Rectal smooth muscle tissue (tissue), 1 donor: ENCODE results near the gene YARS2.
A peak's percentile ranks its signal among the peaks of the same experiment; 100 is the strongest.

Source experiments
- H3K27ac ChIP-seq: one replicate; pipeline ENCODE4 v1.7.0; 2013; ENCODE audit warnings: low read depth, low read length, inconsistent platforms
- H3K27me3 ChIP-seq: one replicate; pipeline ENCODE4 v1.7.0; 2013; ENCODE audit warnings: low read length; ENCODE audit not compliant: control insufficient read depth, insufficient read depth
- H3K36me3 ChIP-seq: one replicate; pipeline ENCODE4 v1.7.0; 2013; ENCODE audit warnings: low read length; ENCODE audit not compliant: control insufficient read depth, insufficient read depth
- H3K4me1 ChIP-seq: one replicate; pipeline ENCODE4 v1.7.0; 2013; ENCODE audit warnings: low read length; ENCODE audit not compliant: control insufficient read depth, insufficient read depth
- H3K4me3 ChIP-seq: one replicate; pipeline ENCODE4 v1.7.0; 2013; ENCODE audit warnings: low read length
- H3K9ac ChIP-seq: one replicate; pipeline ENCODE4 v1.7.0; 2013; ENCODE audit warnings: low read length

Gene YARS2

GRCh38 chr12:32776258-32776657 is 20.6 kb upstream of the YARS2 start:
- Histone ChIP-seq H3K36me3 (no peaks in the 10 kb centered on the region), H3K27ac (no peak overlapping the region), H3K4me3 (no peak overlapping the region), H3K9ac (no peak overlapping the region), H3K27me3 (no peaks in the 10 kb centered on the region), H3K4me1 (no peaks in the 10 kb centered on the region)

GRCh38 chr12:32773691-32774090 is 18.0 kb upstream of the YARS2 start:
- H3K9ac ChIP-seq, result no peak overlapping the region
- H3K36me3 ChIP-seq, result no peaks in the 10 kb centered on the region
- no peak overlapping the region for H3K27ac ChIP-seq
- H3K4me1 ChIP-seq, result no peaks in the 10 kb centered on the region
- no peaks in the 10 kb centered on the region for H3K27me3 ChIP-seq
- no peak overlapping the region for H3K4me3 ChIP-seq

GRCh38 chr12:32770141-32770540 is 14.4 kb upstream of the YARS2 start:
- H3K36me3 ChIP-seq, result no peaks in the 10 kb centered on the region
- H3K4me3 ChIP-seq, result no peak overlapping the region
- no peaks in the 10 kb centered on the region for H3K4me1 ChIP-seq
- no peaks in the 10 kb centered on the region for H3K27me3 ChIP-seq
- no peak overlapping the region for H3K9ac ChIP-seq
- no peak overlapping the region for H3K27ac ChIP-seq

DNA sequence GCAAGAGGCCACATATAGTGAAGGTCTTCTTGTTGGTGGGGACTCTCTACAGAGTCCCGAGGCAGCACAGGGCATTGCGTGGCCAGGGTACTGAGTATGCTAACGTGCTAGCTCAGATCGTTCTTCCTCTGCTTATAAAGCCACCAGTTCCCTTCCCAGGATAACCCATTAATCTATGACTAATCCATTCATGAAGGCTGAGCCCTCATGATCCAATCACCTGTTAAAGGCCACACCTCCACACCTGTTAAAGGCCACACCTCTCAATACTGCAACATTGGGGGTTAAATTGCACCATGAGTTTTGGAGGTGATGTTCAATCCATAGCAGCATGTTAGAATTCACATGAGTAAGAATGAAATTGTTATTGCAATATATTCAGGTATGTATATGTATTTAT is 12.8 kb upstream of the YARS2 start:
- Histone ChIP-seq H3K9ac (no peak overlapping the region), H3K4me3 (no peak overlapping the region), H3K4me1 (no peaks in the 10 kb centered on the region), H3K36me3 (no peaks in the 10 kb centered on the region), H3K27ac (no peak overlapping the region), H3K27me3 (no peaks in the 10 kb centered on the region)

GRCh38 chr12:32765906-32766305 is 10.2 kb upstream of the YARS2 start:
- Histone ChIP-seq H3K36me3 (no peaks in the 10 kb centered on the region), H3K27ac (no peak overlapping the region), H3K4me1 (no peaks in the 10 kb centered on the region), H3K4me3 (no peak overlapping the region), H3K9ac (no peak overlapping the region), H3K27me3 (no peaks in the 10 kb centered on the region)

- no peak overlapping the region for H3K27ac ChIP-seq
- H3K4me3 ChIP-seq, result no peak overlapping the region
Measured at GRCh38 chr12:32761716-32762115, 6.0 kb upstream of the YARS2 start.

DNA sequence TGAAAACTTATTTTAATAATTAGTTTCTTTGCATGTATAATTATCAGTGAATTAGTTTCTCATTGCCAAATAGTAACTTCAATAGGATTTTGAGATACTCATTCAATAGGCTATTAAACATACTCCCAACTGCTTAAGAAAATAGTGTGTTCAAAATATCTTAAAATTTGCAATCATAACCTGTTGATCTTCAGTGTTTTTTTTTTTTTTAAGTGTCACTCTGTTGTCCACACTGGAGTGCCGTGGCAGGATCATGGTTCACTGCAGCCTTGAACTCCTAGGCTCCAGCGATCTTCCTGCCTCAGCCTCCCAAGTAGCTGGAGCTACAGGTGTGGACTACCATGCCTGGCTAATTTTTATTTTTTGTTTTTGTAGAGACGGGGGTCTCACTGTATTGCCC is 1.5 kb upstream of the YARS2 start:
- H3K9ac ChIP-seq, result no peak overlapping the region
- H3K27ac ChIP-seq, result no peak overlapping the region
- no peak overlapping the region for H3K4me3 ChIP-seq
- no peaks in the 10 kb centered on the region for H3K27me3 ChIP-seq
- no peaks in the 10 kb centered on the region for H3K4me1 ChIP-seq
- no peaks in the 10 kb centered on the region for H3K36me3 ChIP-seq

More at GRCh38 chr12:32761716-32762115, 6.0 kb upstream of the YARS2 start:
- Histone ChIP-seq H3K36me3 (no peaks in the 10 kb centered on the region), H3K27me3 (no peaks in the 10 kb centered on the region), H3K9ac (no peak overlapping the region), H3K4me1 (no peaks in the 10 kb centered on the region)

DNA sequence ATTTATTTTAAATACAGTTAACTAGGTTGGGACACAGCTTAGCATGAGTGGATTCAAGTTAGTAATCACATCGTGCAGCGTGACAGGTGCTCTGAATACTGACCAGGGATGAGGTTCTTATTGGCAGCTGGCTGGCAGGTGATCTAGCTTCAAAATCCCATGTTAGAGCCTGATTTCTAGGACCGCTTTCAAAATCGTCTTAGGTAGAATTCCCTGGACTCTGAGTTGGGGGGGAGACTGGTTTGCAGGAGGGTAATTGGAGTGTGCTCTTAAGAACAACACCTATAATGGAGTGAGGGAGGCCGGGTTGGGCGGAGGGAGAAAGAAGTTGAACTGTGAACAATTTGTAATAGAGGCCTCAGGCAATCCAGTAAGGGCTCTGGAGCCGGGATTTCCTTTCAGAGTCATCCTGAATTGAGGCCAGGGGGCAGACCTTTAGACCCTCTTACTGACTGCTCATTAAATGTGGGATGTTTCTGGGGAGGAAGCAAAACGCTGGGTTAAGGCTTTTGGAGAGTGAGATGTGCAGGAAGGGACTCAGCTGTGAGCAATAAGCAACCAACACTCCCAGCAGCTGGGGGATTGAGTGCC is 874 bp upstream of the YARS2 start:
- Histone ChIP-seq H3K4me3 (peak overlapping the region; percentile 85), H3K27ac (no peak overlapping the region)

GRCh38 chr12:32755051-32755653 is 545 bp downstream of the YARS2 start:
- Histone ChIP-seq H3K27ac (peak overlapping the region; percentile 87), H3K4me1 (no peaks in the 10 kb centered on the region), H3K27me3 (no peaks in the 10 kb centered on the region), H3K9ac (peak overlapping the region; percentile 59), H3K4me3 (peak overlapping the region; percentile 85), H3K36me3 (peaks cover 8% of the 10 kb centered on the region)

More for the DNA sequence above, 874 bp upstream of the YARS2 start:
- Histone ChIP-seq H3K9ac (no peak overlapping the region), H3K4me1 (no peaks in the 10 kb centered on the region), H3K36me3 (peaks cover 4% of the 10 kb centered on the region), H3K27me3 (no peaks in the 10 kb centered on the region)

DNA sequence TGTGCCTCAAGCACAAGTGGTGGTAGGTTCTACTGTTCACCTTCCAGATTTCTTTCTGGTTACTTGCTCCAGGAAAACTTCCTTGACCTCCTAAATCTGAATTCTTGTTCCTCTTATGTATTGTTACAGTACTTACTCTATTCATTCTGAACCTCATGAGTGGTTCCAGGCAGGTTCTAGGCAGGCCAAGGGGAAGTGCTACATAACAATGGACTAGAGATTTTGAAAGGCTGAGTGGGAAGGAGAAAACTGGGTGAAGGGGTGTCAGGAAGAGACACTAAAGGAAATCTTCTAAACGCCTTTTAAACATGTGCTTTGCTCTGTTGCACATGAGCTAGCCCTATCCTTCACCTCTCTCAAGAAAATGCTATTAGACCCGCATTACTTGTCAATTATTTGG is 1.6 kb downstream of the YARS2 start:
- H3K27me3 ChIP-seq, result no peaks in the 10 kb centered on the region
- H3K27ac ChIP-seq, result no peak overlapping the region
- H3K9ac ChIP-seq, result no peak overlapping the region
- no peaks in the 10 kb centered on the region for H3K4me1 ChIP-seq
- H3K4me3 ChIP-seq, result peak overlapping the region; percentile 85
- peaks cover 13% of the 10 kb centered on the region for H3K36me3 ChIP-seq

- Histone ChIP-seq H3K27ac (no peak overlapping the region), H3K4me3 (no peak overlapping the region), H3K36me3 (peaks cover 15% of the 10 kb centered on the region), H3K27me3 (no peaks in the 10 kb centered on the region), H3K4me1 (no peaks in the 10 kb centered on the region), H3K9ac (no peak overlapping the region)
Measured at GRCh38 chr12:32753605-32754004, 2.1 kb downstream of the YARS2 start.

DNA sequence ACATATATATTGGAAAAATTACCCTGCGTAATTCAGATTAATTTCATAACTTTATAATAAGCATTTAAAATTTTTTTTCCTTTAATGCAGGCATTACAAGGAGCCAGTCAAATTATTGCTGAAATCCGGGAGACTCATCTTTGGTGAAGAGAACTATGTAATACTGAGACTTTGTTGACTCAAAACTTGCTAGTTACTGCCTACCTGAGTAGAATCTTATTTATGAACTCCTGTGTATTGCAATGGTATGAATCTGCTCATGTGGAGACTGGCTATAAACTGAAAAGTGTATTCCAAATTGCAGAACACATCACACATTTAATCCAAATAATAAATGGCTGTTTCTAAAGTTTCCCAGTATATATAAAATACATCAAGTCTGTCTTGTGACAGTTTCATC is 12.4 kb downstream of the YARS2 start:
- Histone ChIP-seq H3K36me3 (peaks cover 9% of the 10 kb centered on the region), H3K27me3 (no peaks in the 10 kb centered on the region), H3K27ac (no peak overlapping the region), H3K4me1 (no peaks in the 10 kb centered on the region), H3K9ac (no peak overlapping the region), H3K4me3 (no peak overlapping the region)

GRCh38 chr12:32742133-32742532 is 13.6 kb downstream of the YARS2 start:
- H3K4me1 ChIP-seq, result no peaks in the 10 kb centered on the region
- H3K36me3 ChIP-seq, result peaks cover 9% of the 10 kb centered on the region
- no peak overlapping the region for H3K9ac ChIP-seq
- no peak overlapping the region for H3K27ac ChIP-seq
- no peaks in the 10 kb centered on the region for H3K27me3 ChIP-seq
- no peak overlapping the region for H3K4me3 ChIP-seq
